Measurements from ENCODE around the gene AMZ2.
A peak's percentile ranks its signal among the peaks of the same experiment; 100 is the strongest.
"Not testable (repeated sequence)": the region's sequence is repeated elsewhere in the genome, so short reads cannot be mapped to it uniquely, and the experiment has no call there.

The AMZ2 gene

DNA sequence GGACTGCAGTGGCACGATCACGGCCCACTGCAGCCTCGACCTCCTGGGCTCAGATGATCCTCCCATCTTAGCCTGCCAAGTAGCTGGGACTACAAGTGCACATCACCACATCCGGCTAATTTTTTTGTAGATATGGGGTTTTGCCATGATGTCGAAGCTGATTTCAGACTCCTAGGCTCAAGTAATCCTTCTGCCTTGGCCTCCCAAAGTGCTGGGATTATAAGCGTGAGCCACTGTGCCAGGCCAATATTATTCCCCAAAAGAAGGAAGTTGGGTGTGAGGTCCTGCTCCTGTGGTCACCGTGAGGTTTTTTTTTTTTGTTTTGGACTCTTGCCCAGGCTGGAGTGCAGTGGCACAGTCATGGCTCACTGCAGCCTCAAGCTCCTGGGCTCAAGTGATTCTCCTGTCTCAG, 1.5 kb downstream of the AMZ2 start:
- peak; percentile 43 for DNase-seq (ENCODE audit: low spot score)

GRCh38 chr17:68253426-68253825, 5.6 kb downstream of the AMZ2 start:
- peak; percentile 30 for DNase-seq (ENCODE audit: low spot score)

DNA sequence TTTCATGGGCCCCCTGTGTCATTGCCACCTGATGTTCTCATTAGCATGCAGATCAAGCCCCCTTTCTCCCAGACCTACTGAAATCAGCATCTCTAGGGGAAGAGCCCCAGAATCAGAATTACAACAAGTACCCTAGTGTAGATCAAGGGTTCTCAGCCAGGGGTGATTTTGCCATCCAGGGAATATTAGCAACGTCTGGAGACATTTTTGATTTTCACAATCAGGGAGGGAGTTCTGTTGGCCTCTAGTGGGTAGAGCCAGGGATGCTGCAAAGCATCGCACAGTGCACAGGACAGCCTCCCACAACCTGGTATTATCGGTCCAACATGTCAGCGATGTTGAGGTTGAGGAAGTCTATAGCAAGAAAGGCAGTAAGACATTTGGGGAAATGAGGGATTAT, 7.3 kb downstream of the AMZ2 start:
- DNase-seq (ENCODE audit: low spot score) = no peak

GRCh38 chr17:68255731-68256538, 8.1 kb downstream of the AMZ2 start:
- peak; percentile 43 for DNase-seq (ENCODE audit: low spot score)

GRCh38 chr17:68256701-68257100, 8.9 kb downstream of the AMZ2 start:
- not testable (repeated sequence) for DNase-seq (ENCODE audit: low spot score)

GRCh38 chr17:68257934-68258333, 10.1 kb downstream of the AMZ2 start:
- no peak for DNase-seq (ENCODE audit: low spot score)

GRCh38 chr17:68258890-68259647, 11.2 kb downstream of the AMZ2 start:
- DNase-seq (ENCODE audit: low spot score) = peak; percentile 86

DNA sequence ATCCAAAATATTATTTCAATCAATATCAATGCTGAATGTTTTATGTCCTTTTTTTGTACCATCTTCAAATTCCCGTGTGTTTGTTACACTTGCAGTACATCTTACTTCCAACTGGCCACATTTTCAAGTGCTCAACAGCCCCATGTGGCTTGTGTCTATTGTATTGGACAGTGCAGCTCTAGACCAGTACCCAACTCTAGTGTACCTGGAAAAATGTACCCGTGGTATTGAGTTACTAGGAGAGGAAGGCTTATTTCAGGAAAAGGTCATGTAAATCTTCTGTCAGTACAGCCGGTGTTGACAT, 11.8 kb downstream of the AMZ2 start:
- not testable (repeated sequence) for DNase-seq (ENCODE audit: low spot score)

GRCh38 chr17:68260051-68260762, 12.4 kb downstream of the AMZ2 start:
- DNase-seq (ENCODE audit: low spot score) = no peak

- DNase-seq (ENCODE audit: low spot score) = not testable (repeated sequence)
These were observed 14.6 kb downstream of the AMZ2 start for GRCh38 chr17:68262467-68262866.

GRCh38 chr17:68263101-68263681, 15.3 kb downstream of the AMZ2 start:
- DNase-seq (ENCODE audit: low spot score) = peak; percentile 79

DNA sequence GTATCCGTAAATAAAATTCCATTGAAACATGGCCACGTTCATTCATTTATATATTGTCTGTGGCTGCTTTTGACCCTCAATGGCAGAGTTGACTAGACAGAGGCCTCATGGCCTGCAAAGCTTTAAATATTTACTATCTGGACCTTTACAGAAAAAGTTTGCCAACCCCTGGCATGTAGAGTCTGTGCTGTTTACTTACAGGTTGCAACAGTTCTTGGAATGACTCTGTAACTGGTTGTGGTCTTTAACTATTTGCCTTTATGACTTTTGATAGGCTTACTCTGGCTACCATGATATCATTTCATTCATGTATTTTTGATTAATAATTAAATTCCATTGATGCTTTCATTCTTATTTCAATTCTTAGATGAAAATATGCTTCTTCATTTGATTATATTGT, 18.0 kb downstream of the AMZ2 start:
- DNase-seq (ENCODE audit: low spot score) = not testable (repeated sequence)

- DNase-seq (ENCODE audit: low spot score) = no peak
These were observed 25.9 kb downstream of the AMZ2 start for GRCh38 chr17:68273722-68274121.

GRCh38 chr17:68276339-68276738, 28.5 kb downstream of the AMZ2 start:
- not testable (repeated sequence) for DNase-seq (ENCODE audit: low spot score)

DNA sequence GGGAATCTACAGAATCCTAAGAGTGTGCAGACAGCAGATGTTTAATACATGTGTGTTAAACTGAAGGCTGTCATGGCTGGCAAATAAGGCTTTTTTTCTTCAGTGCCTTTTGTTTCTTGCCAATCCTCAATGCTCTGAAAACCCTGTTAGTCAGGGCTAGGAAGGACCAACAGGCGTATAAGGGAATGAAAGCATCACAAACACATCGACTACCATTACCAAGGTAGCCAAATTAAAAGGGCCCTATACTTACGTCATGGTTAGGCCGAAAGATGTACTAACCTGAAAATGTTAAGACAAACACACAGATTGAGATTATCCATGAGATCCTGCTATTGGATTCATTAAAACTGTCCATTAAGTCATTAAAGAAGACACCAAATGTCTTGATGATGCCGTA, 30.0 kb downstream of the AMZ2 start:
- DNase-seq (ENCODE audit: low spot score) = no peak

GRCh38 chr17:68281965-68282364, 34.1 kb downstream of the AMZ2 start:
- not testable (repeated sequence) for DNase-seq (ENCODE audit: low spot score)

- no peak for DNase-seq (ENCODE audit: low spot score)
These were observed 40.5 kb downstream of the AMZ2 start for GRCh38 chr17:68288375-68288774.

DNA sequence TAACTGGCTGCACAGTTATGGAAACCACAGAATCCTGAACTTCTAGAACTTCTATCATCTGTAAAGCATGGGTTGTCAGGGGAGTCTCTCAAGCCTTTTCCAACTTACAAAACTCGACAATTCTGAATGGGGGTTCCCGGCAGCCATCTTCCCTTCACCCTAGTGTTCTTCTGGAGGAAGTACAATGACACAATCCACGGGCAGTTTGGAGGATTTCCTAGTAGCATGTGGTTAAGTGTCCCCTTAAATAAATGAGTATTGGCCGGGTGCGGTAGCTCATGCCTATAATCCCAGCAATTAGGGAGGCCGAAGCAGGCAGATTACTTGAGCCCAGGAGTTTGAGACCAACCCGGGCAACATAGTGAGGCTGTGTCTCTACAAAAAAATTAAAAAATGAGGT, 41.0 kb downstream of the AMZ2 start:
- DNase-seq (ENCODE audit: low spot score) = peak; percentile 21

GRCh38 chr17:68289473-68289872, 41.6 kb downstream of the AMZ2 start:
- no peak for DNase-seq (ENCODE audit: low spot score)

GRCh38 chr17:68289936-68290267, 42.1 kb downstream of the AMZ2 start:
- DNase-seq (ENCODE audit: low spot score) = no peak

DNA sequence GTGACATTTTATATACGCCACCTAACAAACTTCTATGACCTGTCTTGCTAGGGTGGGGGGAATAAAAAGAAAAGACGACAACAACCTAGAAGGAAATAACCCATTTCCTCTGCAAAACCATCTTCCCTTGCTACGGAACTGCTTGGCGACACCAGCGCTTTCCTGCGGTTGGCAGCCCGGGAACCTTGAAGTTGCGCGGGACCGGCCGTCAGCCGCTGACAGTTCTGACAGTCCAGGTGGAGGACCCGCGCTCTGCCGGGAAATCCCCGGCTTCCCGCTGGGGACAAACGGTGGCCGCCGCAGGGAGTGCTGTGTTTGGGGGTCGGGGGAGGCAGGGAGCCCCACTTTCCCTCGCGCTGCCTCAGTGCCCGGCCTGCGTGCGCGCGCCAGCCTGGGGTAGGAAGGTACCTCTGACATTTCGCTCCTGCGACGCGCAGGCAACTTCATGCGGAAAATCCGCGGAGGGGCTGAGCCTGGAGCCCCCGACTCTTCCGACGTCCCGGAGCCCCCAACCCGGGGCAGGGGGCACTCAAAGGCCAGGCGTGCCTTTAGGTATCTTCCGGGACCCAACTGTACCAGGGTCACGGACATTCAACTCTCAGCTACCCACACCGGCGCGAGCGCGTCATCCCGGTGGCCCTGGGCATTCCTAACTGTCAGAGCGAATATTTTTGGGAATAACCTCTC, 42.6 kb downstream of the AMZ2 start:
- DNase-seq (ENCODE audit: low spot score) = peak; percentile 46

Measured in CD4-positive, alpha-beta T cell treated with Interleukin-15 for 4 hours (primary cell).